COLO829 (cell line): ENCODE data around the gene HES1.
"Not testable (repeated sequence)": the region's sequence is repeated elsewhere in the genome, so short reads cannot be mapped to it uniquely, and the experiment has no call there.

Source experiments
- DNase-seq: peaks from one replicate; pipeline ENCODE4 v3.0.0; 2012; ENCODE audit warnings: low spot score

The HES1 gene, protein sequence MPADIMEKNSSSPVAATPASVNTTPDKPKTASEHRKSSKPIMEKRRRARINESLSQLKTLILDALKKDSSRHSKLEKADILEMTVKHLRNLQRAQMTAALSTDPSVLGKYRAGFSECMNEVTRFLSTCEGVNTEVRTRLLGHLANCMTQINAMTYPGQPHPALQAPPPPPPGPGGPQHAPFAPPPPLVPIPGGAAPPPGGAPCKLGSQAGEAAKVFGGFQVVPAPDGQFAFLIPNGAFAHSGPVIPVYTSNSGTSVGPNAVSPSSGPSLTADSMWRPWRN

DNA sequence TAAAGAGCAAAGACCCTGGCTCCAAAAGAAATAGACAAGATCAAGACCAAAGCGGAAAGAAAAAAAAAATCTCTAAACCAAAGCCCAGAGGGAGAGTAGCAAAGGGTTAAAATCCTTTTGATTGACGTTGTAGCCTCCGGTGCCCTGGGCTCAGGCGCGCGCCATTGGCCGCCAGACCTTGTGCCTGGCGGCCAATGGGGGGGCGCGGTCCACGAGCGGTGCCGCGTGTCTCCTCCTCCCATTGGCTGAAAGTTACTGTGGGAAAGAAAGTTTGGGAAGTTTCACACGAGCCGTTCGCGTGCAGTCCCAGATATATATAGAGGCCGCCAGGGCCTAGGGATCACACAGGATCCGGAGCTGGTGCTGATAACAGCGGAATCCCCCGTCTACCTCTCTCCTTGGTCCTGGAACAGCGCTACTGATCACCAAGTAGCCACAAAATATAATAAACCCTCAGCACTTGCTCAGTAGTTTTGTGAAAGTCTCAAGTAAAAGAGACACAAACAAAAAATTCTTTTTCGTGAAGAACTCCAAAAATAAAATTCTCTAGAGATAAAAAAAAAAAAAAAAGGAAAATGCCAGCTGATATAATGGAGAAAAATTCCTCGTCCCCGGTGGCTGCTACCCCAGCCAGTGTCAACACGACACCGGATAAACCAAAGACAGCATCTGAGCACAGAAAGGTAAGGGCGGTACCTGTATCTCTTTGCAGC is at the start of gene HES1:
TSS of gene HES1 (plus strand) at position 343 of the 713 bp plus-strand sequence. CDS start at position 576, 233 bp downstream.
- peak; percentile 97 for DNase-seq

DNA sequence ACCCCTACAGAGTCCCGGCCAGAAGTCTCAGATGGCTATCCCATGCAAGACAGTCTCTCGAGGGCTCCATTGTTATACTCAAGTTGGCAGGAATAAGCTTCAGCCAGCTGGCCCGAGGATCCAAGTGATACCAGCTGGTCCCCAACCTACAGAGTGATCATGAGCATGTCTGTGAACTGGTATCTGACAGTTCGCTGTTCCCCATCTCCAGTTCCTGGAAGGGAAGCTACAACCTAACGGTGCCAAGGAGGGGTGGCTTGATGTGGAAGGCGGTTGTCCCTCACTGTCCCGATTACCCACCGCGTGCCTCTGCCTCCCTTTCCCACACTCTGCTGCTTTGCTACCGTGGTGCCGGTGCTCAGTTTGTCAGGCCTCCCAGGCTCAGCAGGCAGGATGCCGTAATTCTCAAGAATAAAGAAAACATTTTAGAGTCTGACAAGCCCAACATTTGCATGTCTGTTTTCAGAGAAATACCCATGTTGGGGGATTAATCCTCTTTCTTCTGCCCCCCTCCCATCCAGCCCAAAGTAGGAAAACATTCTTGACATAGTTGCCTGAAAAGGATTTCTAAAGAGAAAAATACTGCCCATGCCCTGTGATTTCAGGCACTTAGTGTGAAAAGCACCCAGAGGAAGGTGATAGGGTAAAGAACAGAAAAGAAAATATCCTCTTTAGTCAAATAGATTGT is 49.4 kb upstream of the HES1 start:
- DNase-seq, result no peak

DNA sequence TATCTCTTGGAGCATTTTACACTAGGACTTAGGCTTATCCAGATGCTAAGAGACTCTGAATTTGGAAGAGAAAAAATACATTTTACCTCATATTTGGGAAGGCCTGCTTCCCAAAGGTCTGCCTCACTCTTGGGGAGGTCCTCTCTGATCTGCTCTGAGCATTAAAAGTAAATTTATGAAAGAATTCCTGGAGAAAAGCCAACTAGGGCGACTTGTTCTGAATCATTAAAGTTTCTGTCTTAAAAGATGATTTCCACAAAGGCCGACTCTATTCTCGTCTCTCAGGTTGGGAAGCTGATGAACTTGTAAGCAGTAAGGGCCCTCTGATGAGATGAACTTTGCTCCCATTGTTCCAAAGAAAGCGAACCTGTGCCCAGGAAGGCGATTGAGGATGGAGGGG is 48.7 kb upstream of the HES1 start:
- no peak for DNase-seq

DNA sequence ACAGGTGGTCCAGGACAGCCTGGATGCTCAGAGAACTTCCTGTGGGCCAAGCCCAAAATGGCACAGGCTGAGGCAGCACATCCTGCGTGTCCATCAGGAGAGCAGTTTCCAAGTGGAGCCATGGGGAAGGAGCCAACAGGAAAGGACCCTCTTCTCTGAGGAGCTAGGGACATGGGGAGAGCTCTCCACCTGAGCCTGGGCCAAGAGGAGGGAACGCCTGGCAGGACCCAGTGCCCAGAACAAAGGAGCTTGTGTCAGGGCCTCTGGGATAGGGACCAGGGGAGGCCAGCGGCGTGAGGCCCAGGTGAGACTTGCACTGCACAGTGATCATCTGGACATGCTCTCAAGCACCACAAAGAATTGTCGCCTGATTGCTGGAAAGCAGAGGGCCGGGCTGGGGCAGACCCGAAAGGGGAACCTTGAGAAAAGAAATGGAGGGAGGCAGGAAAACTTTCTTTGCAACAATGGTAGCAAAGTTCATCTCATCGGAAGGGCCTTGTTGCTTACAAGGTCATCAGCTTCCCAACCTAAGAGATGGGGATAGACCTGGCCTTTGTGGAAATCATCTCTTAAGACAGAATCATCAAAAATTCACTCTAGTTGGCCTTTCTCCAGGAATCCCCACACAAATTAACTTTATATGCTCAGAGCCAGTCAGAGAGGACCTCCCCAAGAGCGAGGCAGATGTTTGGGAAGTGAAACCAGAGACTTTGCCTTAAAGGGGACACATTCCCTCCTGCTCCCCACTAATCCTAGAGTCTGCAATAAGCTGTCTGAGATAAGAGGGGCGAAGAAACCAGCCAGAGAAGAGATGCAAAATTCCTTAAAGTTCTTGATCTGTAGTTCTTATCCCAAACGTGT is 47.7 kb upstream of the HES1 start:
- DNase-seq, result no peak

DNA sequence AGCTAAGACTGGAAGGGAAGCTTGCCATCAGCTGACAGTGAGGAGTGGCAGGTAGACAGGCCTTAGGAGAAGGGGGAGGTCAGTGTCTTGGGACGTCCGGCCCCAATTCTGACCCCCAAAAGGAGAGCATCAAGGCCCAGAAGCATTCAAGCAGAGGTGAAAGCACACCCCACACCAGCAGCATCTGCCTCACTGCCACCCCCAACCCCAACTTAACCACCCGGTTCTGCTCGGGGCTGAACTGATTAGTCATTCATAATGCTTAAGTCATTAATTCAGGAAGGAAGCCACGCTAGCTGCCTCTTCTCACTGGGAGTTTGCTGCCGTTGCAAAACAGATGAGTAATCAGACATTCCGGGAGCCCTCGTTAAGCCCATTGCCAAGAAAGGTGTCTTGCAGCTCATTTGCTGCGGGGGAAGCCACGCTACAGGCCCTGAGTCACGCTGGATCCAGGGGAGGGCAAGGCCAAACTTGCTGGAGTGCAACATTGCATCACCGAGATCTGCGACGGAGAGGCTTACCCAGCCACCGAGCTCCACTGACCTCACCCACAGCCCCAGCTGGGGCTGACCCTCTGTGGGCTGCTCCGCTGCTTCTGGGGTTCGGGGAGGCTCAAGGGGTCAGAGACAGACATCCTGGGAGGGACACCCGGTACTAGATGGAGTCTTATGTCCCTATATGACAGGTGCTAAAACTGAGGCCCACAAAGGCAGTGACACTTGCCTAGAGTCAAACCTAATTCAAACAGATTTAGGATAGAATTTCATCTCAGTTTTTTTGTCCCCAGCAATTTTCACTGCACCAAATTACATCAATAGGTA is 46.4 kb upstream of the HES1 start:
- peak; percentile 32 for DNase-seq

DNA sequence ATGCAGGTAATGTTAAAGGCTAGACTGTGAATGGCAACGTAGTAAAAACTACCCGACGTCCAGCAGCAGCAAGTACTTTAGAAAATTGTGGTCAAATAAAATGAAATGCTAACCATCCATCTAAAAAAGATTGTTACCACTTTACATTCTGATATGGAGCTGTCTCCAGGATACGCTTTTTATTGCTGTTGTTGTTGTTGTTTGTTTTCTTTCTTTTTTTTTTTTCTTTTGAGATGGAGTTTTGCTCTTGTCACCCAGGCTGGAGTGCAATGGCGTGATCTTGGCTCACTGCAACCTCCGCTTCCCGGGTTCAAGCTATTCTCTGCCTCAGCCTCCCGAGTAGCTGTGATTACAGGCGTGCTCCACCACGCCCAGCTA is 45.8 kb upstream of the HES1 start:
- DNase-seq, result not testable (repeated sequence)

DNA sequence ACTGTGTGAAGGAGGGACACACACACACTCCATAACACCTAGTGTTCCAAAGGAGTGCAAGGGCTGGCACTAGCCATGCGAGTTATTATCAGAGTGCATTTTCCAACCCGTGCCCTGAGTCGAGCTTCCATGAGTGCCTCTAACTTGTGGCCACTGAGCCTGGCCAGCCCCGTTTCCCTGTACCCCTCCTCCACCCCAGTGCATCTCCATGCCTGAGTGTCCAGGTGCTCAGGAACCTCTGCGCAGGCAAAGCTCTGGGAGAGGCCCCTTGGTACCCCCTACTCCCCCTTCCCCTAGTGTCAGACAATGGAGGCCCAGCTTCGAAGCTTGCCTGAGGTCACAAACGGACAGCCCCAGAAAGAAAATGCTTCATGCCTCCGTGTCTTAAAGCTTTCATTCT is 45.2 kb upstream of the HES1 start:
- no peak for DNase-seq

DNA sequence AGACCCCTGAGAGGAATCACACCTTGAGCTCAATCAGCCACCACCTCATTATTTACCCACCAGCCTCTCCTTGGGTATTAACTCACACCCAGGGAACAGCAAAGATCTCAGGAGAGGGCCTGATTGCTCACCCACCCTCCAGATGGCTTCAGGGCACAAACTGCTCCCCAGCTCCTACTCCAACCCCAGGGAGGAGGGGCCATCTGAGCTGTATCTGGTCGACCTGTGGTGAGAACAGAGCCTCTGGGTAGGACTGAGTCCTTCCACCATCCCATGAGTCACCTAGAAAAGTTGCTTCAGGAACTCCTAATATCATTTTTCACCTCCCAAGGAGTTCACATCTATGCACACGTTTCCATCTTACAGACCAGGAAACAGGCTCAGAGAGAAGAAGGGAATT is 44.8 kb upstream of the HES1 start:
- no peak for DNase-seq

DNA sequence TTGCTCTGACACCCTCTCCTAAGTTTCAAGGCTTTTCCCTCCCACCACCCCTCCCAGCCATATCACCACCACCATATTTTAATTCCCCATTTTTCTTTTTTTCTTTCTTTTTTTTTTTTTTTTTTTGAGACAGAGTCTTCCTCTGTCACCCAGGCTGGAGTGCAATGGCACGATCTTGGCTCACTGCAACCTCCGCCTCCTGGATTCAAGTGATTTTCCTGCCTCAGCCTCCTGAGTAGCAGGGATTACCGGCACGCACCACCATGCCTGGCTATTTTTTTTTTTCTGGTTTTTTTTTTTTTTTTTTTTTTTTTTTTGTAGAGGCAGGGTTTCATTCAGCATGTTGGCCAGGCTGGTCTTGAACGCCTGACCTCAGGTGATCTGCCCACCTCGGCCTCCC is 44.1 kb upstream of the HES1 start:
- not testable (repeated sequence) for DNase-seq

DNA sequence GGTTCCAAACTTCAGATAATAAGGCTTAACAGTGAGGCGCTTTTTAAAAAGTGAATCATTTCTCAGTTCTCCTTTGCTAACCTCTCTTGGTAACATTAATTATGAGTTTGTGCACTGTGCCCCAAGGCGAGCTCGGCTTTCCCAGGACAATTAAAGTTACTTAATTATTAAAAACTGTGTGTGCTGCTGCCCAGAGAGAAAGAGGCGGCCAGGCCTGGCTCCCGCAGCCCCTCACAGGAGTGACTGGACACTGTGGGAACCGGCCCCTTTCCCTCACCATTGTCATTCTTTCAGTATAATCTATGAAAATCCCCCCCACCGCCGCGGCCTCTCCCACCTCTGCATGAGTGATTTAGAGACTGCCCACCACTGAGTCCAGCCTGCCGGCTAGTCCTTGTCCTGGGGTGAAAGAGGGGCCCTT is 43.1 kb upstream of the HES1 start:
- no peak for DNase-seq

DNA sequence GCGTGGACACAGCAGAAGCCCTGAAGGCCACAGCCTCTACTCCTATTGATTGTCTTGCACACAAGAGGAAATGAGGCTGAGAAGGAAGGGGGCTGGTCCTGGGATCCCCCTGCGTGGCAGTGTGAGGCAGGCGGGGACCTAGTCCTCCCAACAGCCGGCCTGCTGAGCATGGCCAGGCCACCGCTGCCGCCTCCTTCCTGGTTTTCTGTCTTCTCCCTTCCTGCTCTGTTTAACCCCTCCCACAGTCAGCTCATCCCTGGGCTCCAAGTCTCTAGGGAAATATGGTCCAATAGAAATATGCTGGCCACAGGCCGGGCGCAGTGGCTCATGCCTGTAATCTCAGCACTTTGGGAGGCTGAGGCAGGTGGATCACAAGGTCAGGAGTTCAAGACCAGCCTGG is 42.1 kb upstream of the HES1 start:
- DNase-seq, result no peak

DNA sequence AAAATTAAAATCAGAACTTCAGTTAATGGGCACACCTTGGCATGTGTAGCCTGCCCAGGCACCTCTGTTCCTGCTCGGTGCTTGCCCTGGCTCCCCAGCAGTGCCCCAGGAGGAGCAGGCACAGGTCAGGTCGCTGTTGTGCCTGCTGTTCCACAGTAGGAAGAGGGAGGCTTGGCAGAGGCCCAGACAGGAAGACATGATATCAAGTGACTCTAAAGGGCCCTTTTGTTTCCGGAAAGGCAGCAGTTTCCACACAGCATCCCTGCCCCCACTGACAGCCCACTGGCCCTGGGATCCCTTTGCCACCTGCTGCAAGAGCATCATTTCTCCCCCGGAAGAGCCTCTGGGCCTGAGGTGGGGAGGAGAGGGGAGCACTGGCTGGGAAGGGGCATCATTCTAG is 40.5 kb upstream of the HES1 start:
- peak; percentile 73 for DNase-seq

DNA sequence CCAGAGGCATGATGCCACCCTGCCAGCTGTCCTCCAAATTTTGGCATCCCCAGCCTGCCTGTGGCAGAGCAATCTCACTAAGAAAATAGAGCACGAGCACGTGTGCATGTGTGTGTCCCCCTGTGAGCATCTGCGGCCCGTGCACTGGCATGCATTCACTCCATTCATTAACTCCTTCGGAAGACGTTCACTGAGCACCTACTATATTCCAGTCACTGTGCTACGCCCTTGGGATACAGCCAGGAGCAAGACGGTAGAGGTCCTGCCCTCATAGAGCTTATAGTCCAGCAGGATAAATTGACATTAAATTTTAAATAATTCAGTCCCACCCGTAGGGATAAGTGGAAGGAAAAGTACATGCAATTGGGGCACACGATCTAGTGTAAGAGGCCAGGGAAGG is 40.0 kb upstream of the HES1 start:
- DNase-seq, result no peak

DNA sequence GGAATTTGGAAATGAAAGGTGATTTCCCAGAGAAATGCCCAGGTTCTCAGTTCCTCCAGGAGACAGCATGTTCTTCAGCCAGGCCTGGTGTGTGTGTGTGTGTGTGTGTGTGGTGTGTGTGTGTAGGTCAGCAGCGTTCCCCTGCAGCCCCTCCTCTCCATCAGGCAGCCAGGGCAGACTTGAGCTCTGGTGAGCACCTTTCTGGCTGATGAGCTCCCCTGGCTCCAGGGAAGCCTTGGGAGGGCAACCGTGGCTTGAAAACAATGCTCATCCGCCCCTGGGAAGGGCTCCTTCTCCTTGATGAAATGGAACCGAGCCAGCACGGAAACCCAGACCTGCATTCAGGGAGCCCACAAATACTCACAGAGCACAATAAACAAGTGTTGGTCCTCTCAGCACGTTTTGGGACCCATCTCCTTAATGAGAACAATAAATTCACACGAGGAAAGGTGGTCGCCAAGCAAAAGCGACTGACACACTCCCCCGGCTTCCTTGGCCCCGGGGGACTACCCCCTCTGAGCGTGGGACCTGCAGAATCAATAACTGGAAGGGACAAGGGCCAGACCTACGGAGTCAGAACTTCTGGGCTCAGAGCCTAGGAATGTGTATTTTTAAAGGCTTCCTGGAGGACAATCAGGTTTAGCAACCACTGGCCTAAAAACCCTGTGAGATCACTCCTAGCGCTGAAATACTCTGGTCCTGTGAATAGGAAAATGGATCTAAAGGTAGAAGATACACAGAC is 38.6 kb upstream of the HES1 start:
- DNase-seq, result no peak

DNA sequence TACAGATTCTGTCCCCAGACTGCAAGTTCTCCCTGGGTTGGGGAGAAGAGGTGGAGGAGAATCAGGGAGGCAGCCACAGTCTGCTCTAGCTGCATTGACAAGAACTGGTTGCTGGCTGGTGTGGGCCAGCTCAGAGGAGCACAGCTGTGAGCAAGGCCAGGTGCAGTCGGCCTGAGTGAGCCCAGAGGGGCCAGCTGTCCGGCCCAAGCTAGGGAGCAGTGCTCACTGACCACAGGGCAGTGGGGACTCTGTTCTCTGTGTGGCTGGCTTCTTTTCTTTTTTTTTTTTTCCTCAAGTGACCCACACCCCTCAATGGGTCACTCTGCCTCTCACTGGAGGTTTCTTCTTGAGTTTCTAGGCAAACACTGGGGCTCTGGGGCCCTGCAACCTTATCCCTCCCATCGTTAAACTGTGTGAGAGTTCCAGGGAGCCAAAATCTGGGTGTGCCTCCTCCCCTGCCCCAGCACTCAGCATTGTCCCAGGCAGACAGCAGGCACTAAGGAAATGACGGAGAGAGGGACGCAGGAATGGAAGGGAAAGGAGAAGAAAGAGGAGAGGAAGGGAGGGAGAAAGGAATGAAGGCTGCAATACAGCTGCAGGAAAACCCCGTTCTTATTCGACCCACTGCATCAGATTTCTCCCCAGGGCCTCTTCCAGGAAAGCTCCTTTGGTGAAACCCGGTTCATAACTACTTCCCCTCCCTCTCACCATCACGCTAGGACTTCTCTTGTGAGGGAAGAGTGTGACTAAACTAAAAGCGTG is 37.7 kb upstream of the HES1 start:
- no peak for DNase-seq

DNA sequence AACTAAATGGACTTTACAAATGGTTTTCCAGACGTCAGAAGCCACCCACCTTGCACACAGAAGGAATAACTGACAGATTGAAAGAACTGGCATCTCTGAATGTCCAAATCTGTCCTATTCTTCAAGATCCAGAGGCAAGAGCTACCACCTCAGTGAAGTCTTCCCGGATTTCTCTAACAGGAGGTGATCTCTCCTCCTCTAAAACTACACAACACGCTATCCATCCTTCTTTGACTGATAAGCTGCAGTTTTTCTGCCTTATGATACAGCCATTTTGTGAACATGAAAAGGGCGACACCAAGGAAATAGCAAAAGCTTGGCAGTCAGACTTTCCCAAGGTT is 37.1 kb upstream of the HES1 start:
- no peak for DNase-seq

DNA sequence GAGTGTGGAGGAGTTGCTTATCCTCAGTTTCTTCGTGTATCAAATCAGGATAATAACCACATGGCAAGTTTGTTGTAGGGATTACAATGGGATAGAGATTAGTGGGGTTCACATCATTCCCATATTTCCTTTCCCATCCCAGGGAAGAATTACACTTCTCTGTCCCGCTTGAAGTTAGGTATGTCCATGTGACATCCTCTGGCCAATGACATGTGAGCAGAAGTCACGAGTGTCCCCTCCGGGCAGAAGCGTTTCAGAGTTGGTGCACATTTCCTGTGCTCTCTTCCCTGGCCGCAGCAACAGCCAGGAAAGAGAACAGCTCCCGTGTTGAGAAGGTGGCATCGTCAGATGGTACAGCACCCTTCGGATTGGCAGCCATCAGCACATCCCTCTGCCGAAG is 36.7 kb upstream of the HES1 start:
- DNase-seq, result no peak

DNA sequence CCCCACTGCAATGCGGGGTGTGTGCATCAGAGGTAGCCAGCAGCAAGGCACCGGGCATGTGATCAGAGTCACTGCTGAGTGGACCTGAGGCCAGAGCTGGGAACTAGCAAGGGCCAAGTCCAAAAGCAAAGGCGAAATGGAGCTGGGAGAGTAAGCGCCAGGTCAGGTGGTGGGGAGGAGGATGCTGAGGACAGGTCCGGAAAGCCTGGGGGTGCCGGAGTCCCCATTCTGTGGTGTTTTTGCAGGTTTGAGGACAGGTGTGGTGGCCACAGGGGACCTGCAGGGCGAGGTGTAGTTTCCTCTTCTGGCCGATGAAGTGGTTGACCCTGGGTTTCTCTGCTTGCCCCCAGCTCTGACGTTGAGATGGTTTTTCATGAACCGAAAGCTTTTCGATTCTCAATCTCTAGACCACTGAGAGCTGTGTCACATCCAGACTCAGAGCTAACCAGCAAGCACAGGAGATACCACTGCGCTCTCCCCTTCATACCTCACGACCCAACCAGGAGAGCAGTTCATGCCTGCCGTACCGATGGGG is 35.0 kb upstream of the HES1 start:
- DNase-seq, result no peak

DNA sequence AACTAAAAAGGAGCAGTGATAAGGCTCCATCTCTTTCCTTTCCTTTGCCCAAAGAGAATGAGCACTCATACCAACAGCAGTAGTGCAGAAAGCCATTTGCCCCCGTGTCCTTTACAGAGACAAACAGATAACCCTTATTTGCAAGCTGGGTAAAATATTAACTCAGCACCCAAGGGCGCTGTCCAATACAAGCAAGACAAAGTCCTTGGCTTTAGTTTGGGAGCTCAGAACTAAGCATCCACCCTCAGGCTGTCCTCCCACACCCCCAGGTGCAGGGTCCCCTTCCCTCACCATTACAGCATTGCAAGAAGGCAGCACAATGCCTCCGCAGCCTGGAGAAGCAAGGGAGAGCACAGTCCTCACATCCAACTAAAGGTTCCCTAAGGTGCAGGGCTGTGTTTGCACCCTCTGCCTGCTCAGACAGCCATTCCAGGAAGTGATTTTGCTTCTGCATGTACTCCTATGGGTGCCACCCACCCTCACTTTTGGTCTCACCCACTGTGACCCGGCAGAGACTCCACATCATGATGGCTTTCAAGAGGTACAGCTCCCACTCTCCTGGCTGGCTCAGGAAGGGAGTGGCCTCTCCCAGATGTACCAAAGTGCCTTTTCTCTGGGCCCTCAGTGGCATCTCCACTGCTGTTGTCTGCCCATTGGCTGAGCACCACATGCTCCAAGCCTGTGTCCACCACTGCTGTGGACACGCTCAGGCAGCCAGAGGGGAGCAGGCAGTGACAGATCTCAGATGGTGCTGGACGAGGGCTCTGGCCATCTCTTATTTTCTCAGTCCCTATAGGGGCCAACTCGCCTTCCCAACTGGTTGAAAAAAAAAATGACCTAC is 34.1 kb upstream of the HES1 start:
- DNase-seq, result no peak
